K562 (cell line): ENCODE results near the gene RBM20. TPM values are rescaled to one million over a fixed set of nuclear protein-coding genes. Genes with fewer than 3 reads are reported as not detected.

Experiments
- ATAC-seq: fragments of 200-7000 bp; cut with Tn5 transposase; 3 replicates; pipeline ENCODE4 v1.9.1; 2020; ENCODE audit warnings: moderate library complexity
- BruUV-seq: library from RNA; stranded (reverse); fragments of 400-500 nt; replicated peaks from 2 replicates; lab custom pipeline; 2021; lab: Mats Ljungman, UMichigan
- CTCF ChIA-PET: fragments of 300-600 bp; formaldehyde crosslinking; extraction: SDS; loops from one replicate; lab custom pipeline; 2021; ENCODE audit warnings: low intra/inter-chr PET ratio; lab: Yijun Ruan, JAX
- POLR2A ChIA-PET: fragments of 300-600, 350-650 bp; sonication (Branson Sonifier 250); formaldehyde crosslinking; extraction: SDS; loops from one replicate; lab custom pipeline; 2021; ENCODE audit warnings: antibody characterized with exemption, inconsistent platforms; lab: Yijun Ruan, JAX
- DNase-seq, 4 experiments: peaks; one replicate each; pipeline versions ENCODE4 v3.0.0 to v3.0.0-alpha.2; 2011 to 2018; ENCODE audit warnings: low spot score in 3 of 4, mixed read lengths in 3 of 4; ENCODE audit errors: extremely low read depth in 1 of 4
- FAIRE-seq: peaks from 2 replicates; lab custom pipeline; 2011; peaks lifted over from hg19 to GRCh38; lab: Jason Lieb, UNC
- H2AFZ ChIP-seq: 2 replicates; pipeline ENCODE4 v1.6.0; 2011; ENCODE audit warnings: low read depth, low read length, control low read depth, inconsistent platforms
- H3K27ac ChIP-seq: fragments of 200-600 bp; 3 replicates; pipeline ENCODE4 v1.8.0; 2011; ENCODE audit warnings: low read depth, mild to moderate bottlenecking, control low read depth, inconsistent platforms, low read length, moderate library complexity, mixed read lengths; ENCODE audit errors: extremely low read depth
- H3K27me3 ChIP-seq, 2 experiments: fragments of 300-600 bp in 1 of 2; 2 replicates in 1 of 2; 3 replicates in 1 of 2; pipeline versions ENCODE4 v1.6.0 to v1.8.0; 2011; ENCODE audit warnings: inconsistent platforms in 2 of 2, low read length in 2 of 2, mild to moderate bottlenecking in 1 of 2, mixed read lengths in 1 of 2, moderate library complexity in 1 of 2; ENCODE audit not compliant: control insufficient read depth in 2 of 2, insufficient read depth in 2 of 2
- H3K36me3 ChIP-seq: fragments of 300-600 bp; 3 replicates; pipeline ENCODE4 v1.8.0; 2011; ENCODE audit warnings: mild to moderate bottlenecking, low read length, inconsistent platforms; ENCODE audit not compliant: control insufficient read depth, insufficient read depth
- H3K4me1 ChIP-seq, 2 experiments: fragments of 200-600 bp in 1 of 2; replicated peaks in 1 of 2; 2 replicates in 1 of 2; 3 replicates in 1 of 2; pipeline versions ENCODE4 v1.5.1 to v1.8.0; 2011; ENCODE audit warnings: inconsistent platforms in 2 of 2, low read length in 2 of 2, mild to moderate bottlenecking in 1 of 2, mixed read lengths in 1 of 2, moderate library complexity in 1 of 2; ENCODE audit not compliant: control insufficient read depth in 2 of 2, insufficient read depth in 2 of 2
- H3K4me2 ChIP-seq: 2 replicates; pipeline ENCODE4 v1.6.1; 2011; ENCODE audit warnings: low read length, control low read depth, inconsistent platforms, mixed read lengths; ENCODE audit not compliant: insufficient read depth
- H3K4me3 ChIP-seq: fragments of 200-600 bp; sonication (generic), shearing (Covaris generic); 2 replicates; pipeline ENCODE4 v1.5.1; 2016; ENCODE audit warnings: control low read depth, inconsistent platforms
- H3K79me2 ChIP-seq: fragments of 200-600 bp; 3 replicates; pipeline ENCODE4 v1.8.0; 2011; ENCODE audit warnings: low read length, inconsistent platforms; ENCODE audit not compliant: control insufficient read depth, insufficient read depth
- H3K9ac ChIP-seq, 2 experiments: 2 replicates each; pipeline versions ENCODE4 v1.6.0 to v1.6.1; 2011; ENCODE audit warnings: low read depth in 2 of 2, low read length in 2 of 2, control low read depth in 1 of 2, inconsistent platforms in 1 of 2, mild to moderate bottlenecking in 1 of 2, mixed read lengths in 1 of 2; ENCODE audit not compliant: insufficient read depth in 1 of 2
- H3K9me1 ChIP-seq: one replicate; pipeline ENCODE4 v1.6.0; 2011; ENCODE audit warnings: inconsistent platforms, mild to moderate bottlenecking, low read length, moderate library complexity; ENCODE audit not compliant: control insufficient read depth, insufficient read depth
- H3K9me3 ChIP-seq: replicated peaks from 2 replicates; pipeline ENCODE4 v1.5.1; 2011; ENCODE audit warnings: low read depth, low read length, inconsistent platforms; ENCODE audit not compliant: control insufficient read depth, insufficient read depth
- H4K20me1 ChIP-seq: replicated peaks from 2 replicates; pipeline ENCODE4 v1.6.1; 2011; ENCODE audit warnings: low read length, inconsistent platforms, mixed read lengths; ENCODE audit not compliant: control insufficient read depth, insufficient read depth
- HDAC6 ChIP-seq: IDR thresholded peaks from 2 replicates; pipeline ENCODE4 v1.6.1; 2012; ENCODE audit warnings: low read depth, mild to moderate bottlenecking, control low read depth, inconsistent platforms, low read length, moderate library complexity
- JUNB ChIP-seq: fragments of 450-650 bp; formaldehyde crosslinking; conservative IDR thresholded peaks from 2 replicates; pipeline ENCODE4 v1.4.0; 2020; ENCODE audit warnings: mild to moderate bottlenecking
- LCOR ChIP-seq: sonication (generic); formaldehyde crosslinking; IDR thresholded peaks from 2 replicates; pipeline ENCODE4 v1.8.0; 2022; ENCODE audit warnings: mild to moderate bottlenecking, missing genetic modification reagents
- RUNX1 ChIP-seq: sonication (generic); IDR thresholded peaks from 2 replicates; pipeline ENCODE4 v1.6.1; 2016; ENCODE audit warnings: antibody characterized with exemption, low read depth
- SMARCC2 ChIP-seq: fragments of 450-650 bp; IDR thresholded peaks from 2 replicates; pipeline ENCODE4 v1.6.1; 2017; ENCODE audit warnings: antibody characterized with exemption, moderate library complexity, mild to moderate bottlenecking, low read depth
- ZFPM2 ChIP-seq: fragments of 250-450 bp; sonication (Bioruptor Pico); IDR thresholded peaks from 2 replicates; pipeline ENCODE4 v1.5.1; 2022; ENCODE audit warnings: mild to moderate bottlenecking
- ZNF24 ChIP-seq: fragments of 450-650 bp; IDR thresholded peaks from 2 replicates; pipeline ENCODE4 v1.6.1; 2016
- ZNF324 ChIP-seq: fragments of 250-450 bp; sonication (Bioruptor Pico); IDR thresholded peaks from 2 replicates; pipeline ENCODE4 v1.4.0; 2020; ENCODE audit warnings: mild to moderate bottlenecking
- ZNF609 ChIP-seq: sonication (generic); formaldehyde crosslinking; IDR thresholded peaks from 2 replicates; pipeline ENCODE4 v1.8.1; 2023; ENCODE audit warnings: missing genetic modification reagents, mild to moderate bottlenecking, borderline replicate concordance
- WGBS: fragments of 100-300 bp; shearing (Covaris generic); methylation state at CpG from one replicate; pipeline ENCODE4 v1.1.6; 2016; ENCODE audit warnings: low coverage, mixed read lengths; ENCODE audit not compliant: insufficient coverage; ENCODE audit errors: missing lambda C conversion rate; 5-methylcytosine and 5-hydroxymethylcytosine counted together
- in situ Hi-C: fragments of 300-500 bp; cut with MboI; formaldehyde crosslinking; loops from 4 replicates; pipeline ENCODE4 v1.15.0; 2018; ENCODE audit warnings: inconsistent platforms, mixed read lengths
- intact Hi-C: fragments of 100-400 bp; cut with micrococcal nuclease; formaldehyde crosslinking; loops from 2 replicates; pipeline ENCODE4 v1.14.2; 2022
- polyA plus RNA-seq, 8 experiments: library from polyadenylated mRNA; depleted of rRNA in 4 of 8; stranded (reverse) in 5 of 8; unstranded in 3 of 8; fragments of >200 nt; fragmentation: Nextera tagmentation in 2 of 8; fragmentation: Illumina TruSeq in 1 of 8; extraction: Ambion mirVana in 2 of 8; extraction: Trizol in 1 of 8; gene quantifications; 2 replicates each; pipeline versions ENCODE4 v1.2.1 to v1.2.3, GENCODE V29; 2011 to 2014; ENCODE audit warnings: inconsistent platforms in 1 of 8, missing spikeins in 1 of 8
- total RNA-seq, 7 experiments: library from RNA; depleted of rRNA in 6 of 7; stranded (reverse); fragments of >200 nt in 6 of 7; fragmentation: Illumina TruSeq in 2 of 7; extraction: Trizol in 2 of 7; gene quantifications; 2 replicates each; pipeline versions ENCODE4 v1.2.1 to v1.2.3, GENCODE V29; 2011 to 2021; ENCODE audit warnings: low replicate concordance in 1 of 7
- TF ChIP-seq, protein P1 (sequence below): IDR thresholded peaks from 2 replicates; pipeline ENCODE4 v1.6.1; 2014; ENCODE audit warnings: antibody characterized with exemption
- TF ChIP-seq, protein P2 (sequence below): sonication (generic); formaldehyde crosslinking; IDR thresholded peaks from 2 replicates; pipeline ENCODE4 v1.8.0; 2022; ENCODE audit warnings: missing genetic modification reagents, mild to moderate bottlenecking, borderline replicate concordance

RBM20 gene
- total and polyA plus RNA-seq, 9 of the 15 experiments (the other 6 are each of a cell fraction or from before 2014, with no cell fraction given): 0.63 to 5.7 (median 3.2) TPM

DNA sequence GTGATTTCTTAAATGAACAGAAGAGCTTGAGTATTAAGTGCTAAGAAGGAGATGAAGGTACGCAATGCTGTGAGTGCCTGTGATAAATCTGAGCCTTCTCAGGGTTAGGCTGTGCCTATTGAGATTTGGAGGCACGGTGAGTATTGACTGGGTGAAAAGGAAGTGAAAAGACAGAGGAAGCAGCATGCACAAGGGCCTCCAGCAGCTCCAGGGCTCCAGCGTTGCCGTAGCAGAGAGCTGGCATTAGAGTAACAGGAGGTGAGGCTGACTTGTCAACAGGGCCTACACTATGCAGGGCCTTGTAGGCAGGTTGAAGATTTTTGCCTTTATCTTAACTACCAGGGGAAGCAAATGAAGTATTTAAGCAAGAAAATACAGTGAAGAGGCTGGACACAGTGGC is 173.5 kb downstream of the RBM20 start (continued):
- TF ChIP-seq RUNX1 (no peak), ZNF609 (CRISPR knock-in tag) (no peak)
- TF ChIP-seq, all 486 proteins: peak for 0

DNA sequence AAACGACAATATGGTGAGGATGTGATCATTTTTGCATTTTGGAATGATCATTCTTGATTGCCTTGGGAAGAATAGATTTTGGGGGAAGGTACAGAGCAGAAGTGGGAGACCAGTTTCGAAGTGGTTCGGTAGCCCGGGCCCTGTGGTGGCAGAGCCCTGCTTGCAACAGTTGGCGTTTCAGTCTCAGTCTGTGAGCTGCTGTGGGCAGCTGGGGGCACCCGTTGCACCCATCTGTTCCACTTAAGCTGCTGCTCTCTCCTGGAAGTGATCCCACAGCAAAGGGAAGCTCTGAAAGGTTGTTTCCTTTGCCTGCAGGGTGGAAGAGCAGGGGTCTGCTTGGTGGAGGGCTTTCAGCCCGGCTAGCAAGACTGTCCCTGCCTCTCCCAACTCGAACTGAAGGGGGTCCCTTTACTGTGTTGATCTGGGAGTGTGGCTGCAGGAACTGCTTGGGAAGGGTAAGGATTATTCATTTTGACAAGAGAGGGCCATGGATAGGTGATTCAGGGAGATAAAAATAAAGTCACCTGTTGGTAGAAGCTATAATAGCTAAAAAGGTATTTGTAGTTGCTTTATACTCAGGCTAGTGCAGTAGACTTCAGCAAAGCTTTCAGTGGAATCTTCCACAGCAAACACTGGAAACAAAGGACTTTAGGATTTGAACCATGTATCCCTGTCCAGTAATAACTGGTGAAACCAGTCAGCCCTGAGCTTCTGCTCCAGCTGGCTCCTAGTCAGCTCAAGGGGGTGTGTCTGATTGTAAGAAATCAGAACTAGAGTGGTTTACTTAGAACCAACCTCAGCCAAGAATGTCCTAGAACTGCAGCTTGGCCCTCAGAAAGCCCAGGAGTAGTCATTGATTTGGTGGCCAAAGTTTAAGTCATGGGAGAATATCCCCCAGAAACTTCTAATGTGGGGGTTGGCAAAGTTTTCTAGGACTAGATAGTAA is 174.4 kb downstream of the RBM20 start:
- H3K9ac ChIP-seq: peak overlapping the region in 1 of 2 experiments; percentile 45; a peak in 2 of 4 replicates
- H3K9me3 ChIP-seq: no peaks in the 10 kb centered on the region
- peaks cover 8% of the 10 kb centered on the region; the same call in 2 of the 3 replicates for H3K36me3 ChIP-seq
- intact Hi-C loops: no loop called here
- WGBS: 78% methylated on average over 7 of the region's 8 CpGs
- no peak overlapping the region for H2AFZ ChIP-seq
- H4K20me1 ChIP-seq: no peaks in the 10 kb centered on the region
- in situ Hi-C loops: no loop called here
- no peaks in the 10 kb centered on the region for H3K27me3 ChIP-seq
- H3K4me3 ChIP-seq: no peak overlapping the region
- POLR2A ChIA-PET: interaction anchor here (0.6 to 0.8 kb wide), 4 partner anchors 16 to 1174 kb away, joined by 3 read pairs; no protein-coding TSS in a partner anchor
- H3K9me1 ChIP-seq: no peaks in the 10 kb centered on the region
- ATAC-seq: no peak
- CTCF ChIA-PET: no interaction called here
- H3K4me2 ChIP-seq: no peak overlapping the region
- H3K27ac ChIP-seq: no peak overlapping the region
- no peak for DNase-seq
- no TSS peak for BruUV-seq
- FAIRE-seq: no peak
- peaks cover 7 to 15% of the 10 kb centered on the region in 2 experiments; a peak in 4 of 5 replicates for H3K4me1 ChIP-seq
- H3K79me2 ChIP-seq: no peaks in the 10 kb centered on the region
- TF ChIP-seq SMARCC2: no peak
- TF ChIP-seq ZFPM2 (CRISPR knock-in tag): no peak
- TF ChIP-seq ZNF24: no peak
- TF ChIP-seq ZNF324 (CRISPR knock-in tag): no peak
- TF ChIP-seq HDAC6: no peak
- TF ChIP-seq LCOR (CRISPR knock-in tag): no peak
- TF ChIP-seq JUNB (CRISPR knock-in tag): no peak
- TF ChIP-seq, protein P1, sequence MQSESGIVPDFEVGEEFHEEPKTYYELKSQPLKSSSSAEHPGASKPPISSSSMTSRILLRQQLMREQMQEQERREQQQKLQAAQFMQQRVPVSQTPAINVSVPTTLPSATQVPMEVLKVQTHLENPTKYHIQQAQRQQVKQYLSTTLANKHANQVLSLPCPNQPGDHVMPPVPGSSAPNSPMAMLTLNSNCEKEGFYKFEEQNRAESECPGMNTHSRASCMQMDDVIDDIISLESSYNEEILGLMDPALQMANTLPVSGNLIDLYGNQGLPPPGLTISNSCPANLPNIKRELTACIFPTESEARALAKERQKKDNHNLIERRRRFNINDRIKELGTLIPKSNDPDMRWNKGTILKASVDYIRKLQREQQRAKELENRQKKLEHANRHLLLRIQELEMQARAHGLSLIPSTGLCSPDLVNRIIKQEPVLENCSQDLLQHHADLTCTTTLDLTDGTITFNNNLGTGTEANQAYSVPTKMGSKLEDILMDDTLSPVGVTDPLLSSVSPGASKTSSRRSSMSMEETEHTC: no peak
- TF ChIP-seq, protein P2, sequence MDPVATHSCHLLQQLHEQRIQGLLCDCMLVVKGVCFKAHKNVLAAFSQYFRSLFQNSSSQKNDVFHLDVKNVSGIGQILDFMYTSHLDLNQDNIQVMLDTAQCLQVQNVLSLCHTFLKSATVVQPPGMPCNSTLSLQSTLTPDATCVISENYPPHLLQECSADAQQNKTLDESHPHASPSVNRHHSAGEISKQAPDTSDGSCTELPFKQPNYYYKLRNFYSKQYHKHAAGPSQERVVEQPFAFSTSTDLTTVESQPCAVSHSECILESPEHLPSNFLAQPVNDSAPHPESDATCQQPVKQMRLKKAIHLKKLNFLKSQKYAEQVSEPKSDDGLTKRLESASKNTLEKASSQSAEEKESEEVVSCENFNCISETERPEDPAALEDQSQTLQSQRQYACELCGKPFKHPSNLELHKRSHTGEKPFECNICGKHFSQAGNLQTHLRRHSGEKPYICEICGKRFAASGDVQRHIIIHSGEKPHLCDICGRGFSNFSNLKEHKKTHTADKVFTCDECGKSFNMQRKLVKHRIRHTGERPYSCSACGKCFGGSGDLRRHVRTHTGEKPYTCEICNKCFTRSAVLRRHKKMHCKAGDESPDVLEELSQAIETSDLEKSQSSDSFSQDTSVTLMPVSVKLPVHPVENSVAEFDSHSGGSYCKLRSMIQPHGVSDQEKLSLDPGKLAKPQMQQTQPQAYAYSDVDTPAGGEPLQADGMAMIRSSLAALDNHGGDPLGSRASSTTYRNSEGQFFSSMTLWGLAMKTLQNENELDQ (CRISPR knock-in tag): no peak
